CD4-positive, alpha-beta T cell (primary cell): ENCODE measurements around the gene TGFBI. TPM values are rescaled to one million over a fixed set of nuclear protein-coding genes. Genes with fewer than 3 reads are reported as not detected.

Experiments
- ATAC-seq: fragments of 200-7000 bp; cut with Tn5 transposase; one replicate; pipeline ENCODE4 v1.10.0; 2022; ENCODE audit warnings: mild to moderate bottlenecking; ENCODE audit not compliant: poor library complexity
- CTCF ChIA-PET: fragments of 350-600 bp; sonication (Branson Sonifier 250); formaldehyde crosslinking; loops from one replicate; lab custom pipeline; 2021; ENCODE audit warnings: antibody characterized with exemption, inconsistent platforms; lab: Charles Lee
- POLR2A ChIA-PET: fragments of 350-600 bp; sonication (Branson Sonifier 250); formaldehyde crosslinking; loops from one replicate; lab custom pipeline; 2021; ENCODE audit warnings: antibody characterized with exemption, inconsistent platforms; lab: Charles Lee
- DNase-seq, 14 experiments: peaks; one replicate each; pipeline ENCODE4 v3.0.0-alpha.2; 2013 to 2020; ENCODE audit warnings: mixed read lengths in 2 of 14
- H3K27ac ChIP-seq, 2 donors: one replicate each; pipeline versions ENCODE4 v1.5.1 to v1.7.0; 2013; ENCODE audit warnings: low read length in 2 of 2, low read depth in 1 of 2, mild to moderate bottlenecking in 1 of 2
- H3K27me3 ChIP-seq, 2 experiments: 1 replicate in 1 of 2; 2 replicates in 1 of 2; pipeline versions ENCODE4 v1.6.1 to v1.7.0; 2013; ENCODE audit warnings: low read length in 2 of 2, control low read depth in 1 of 2, mild to moderate bottlenecking in 1 of 2, moderate library complexity in 1 of 2; ENCODE audit not compliant: insufficient read depth in 2 of 2, control insufficient read depth in 1 of 2
- H3K36me3 ChIP-seq: one replicate; pipeline ENCODE4 v1.6.1; 2013; ENCODE audit warnings: low read length, control low read depth; ENCODE audit not compliant: insufficient read depth
- H3K4me1 ChIP-seq: one replicate; pipeline ENCODE4 v1.6.1; 2013; ENCODE audit warnings: low read length, control low read depth; ENCODE audit not compliant: insufficient read depth
- H3K4me3 ChIP-seq: one replicate; pipeline ENCODE4 v1.5.1; 2013; ENCODE audit warnings: mild to moderate bottlenecking, low read length, moderate library complexity
- H3K9me3 ChIP-seq, 2 experiments: 1 replicate in 1 of 2; 2 replicates in 1 of 2; pipeline versions ENCODE4 v1.6.1 to v1.7.0; 2013; ENCODE audit warnings: low read length in 2 of 2, mild to moderate bottlenecking in 2 of 2, control low read depth in 1 of 2, moderate library complexity in 1 of 2; ENCODE audit not compliant: control insufficient read depth in 1 of 2, insufficient read depth in 1 of 2
- H3K27ac Mint-ChIP-seq: one replicate; pipeline ENCODE4 v1.8.0; 2020; ENCODE audit warnings: mixed read lengths
- H3K27me3 Mint-ChIP-seq: one replicate; pipeline ENCODE4 v1.8.0; 2021; ENCODE audit warnings: mixed read lengths
- H3K36me3 Mint-ChIP-seq: one replicate; pipeline ENCODE4 v1.8.0; 2021; ENCODE audit warnings: low read depth, mixed read lengths
- H3K4me1 Mint-ChIP-seq: one replicate; pipeline ENCODE4 v1.8.0; 2021; ENCODE audit warnings: low read depth, mixed read lengths
- H3K4me3 Mint-ChIP-seq: one replicate; pipeline ENCODE4 v1.8.0; 2020; ENCODE audit warnings: mild to moderate bottlenecking, mixed read lengths
- H3K9me3 Mint-ChIP-seq: one replicate; pipeline ENCODE4 v1.8.0; 2020; ENCODE audit warnings: mixed read lengths
- CTCF ChIP-seq: fragments of 200-600 bp; IDR thresholded peaks from one replicate; pipeline ENCODE4 v1.8.0; 2022; ENCODE audit warnings: antibody characterized with exemption, mild to moderate bottlenecking
- intact Hi-C, 2 experiments: fragments of 100-400 bp; cut with DNase I in 1 of 2; cut with micrococcal nuclease in 1 of 2; formaldehyde crosslinking; loops; one replicate each; pipeline versions ENCODE4 v1.15.1 to v1.9.0; 2023 to 2025; cut with DNase I, micrococcal nuclease
- total RNA-seq, 174 experiments: library from RNA in 2 of 174; stranded (reverse) in 2 of 174; gene quantifications; one replicate each; pipeline ENCODE4 v1.2.3 and lab custom pipeline; 2021 to 2026

TGFBI gene
- total RNA-seq, 2 experiments from 2014 or later = 4.8 to 5.9 TPM

GRCh38 chr5:136028090-136028489 lies 698 bp upstream of the TGFBI start:
- Histone ChIP-seq H3K36me3 (no peaks in the 10 kb centered on the region), H3K4me3 (no peak overlapping the region), H3K4me1 (peaks cover 25% of the 10 kb centered on the region)

GRCh38 chr5:136030252-136030651 lies 1.5 kb downstream of the TGFBI start:
- Histone ChIP-seq H3K9me3 (no peaks in the 10 kb centered on the region), H3K27me3 (peaks cover 17 to 22% of the 10 kb centered on the region in 2 experiments), H3K4me1 (peaks cover 33% of the 10 kb centered on the region), H3K4me3 (peak overlapping the region; percentile 2), H3K36me3 (no peaks in the 10 kb centered on the region), H3K27ac (no peak overlapping the region)
- Mint-ChIP-seq H3K27ac (no peak overlapping the region), H3K4me1 (no peaks in the 10 kb centered on the region), H3K36me3 (no peaks in the 10 kb centered on the region), H3K4me3 (no peak overlapping the region), H3K9me3 (no peaks in the 10 kb centered on the region), H3K27me3 (peaks cover 37% of the 10 kb centered on the region)
- CTCF ChIA-PET = no interaction called here
- no peak for DNase-seq
- intact Hi-C loops = no loop called here
- TF ChIP-seq CTCF = no peak
- POLR2A ChIA-PET = no interaction called here
- no peak for ATAC-seq

More at GRCh38 chr5:136028090-136028489, 698 bp upstream of the TGFBI start:
- CTCF ChIA-PET = no interaction called here
- no peak overlapping the region for H3K4me3 Mint-ChIP-seq
- H3K4me1 Mint-ChIP-seq = no peaks in the 10 kb centered on the region
- POLR2A ChIA-PET = interaction anchor here (0.9 to 1.9 kb wide), 2 partner anchors 9 to 13 kb away, joined by 4 to 10 read pairs; no protein-coding TSS in a partner anchor
- H3K36me3 Mint-ChIP-seq = no peaks in the 10 kb centered on the region
- ATAC-seq = no peak
- DNase-seq = no peak
- H3K9me3 Mint-ChIP-seq = no peaks in the 10 kb centered on the region
- no peaks in the 10 kb centered on the region for H3K9me3 ChIP-seq
- TF ChIP-seq CTCF = no peak
- H3K27ac Mint-ChIP-seq = no peak overlapping the region
- intact Hi-C loops = no loop called here
- peaks cover 54% of the 10 kb centered on the region for H3K27me3 Mint-ChIP-seq
- H3K27me3 ChIP-seq = peaks cover 17 to 22% of the 10 kb centered on the region in 2 experiments
- H3K27ac ChIP-seq = no peak overlapping the region

- H3K27ac ChIP-seq = no peak overlapping the region
- Mint-ChIP-seq H3K27me3 (peaks cover 29% of the 10 kb centered on the region), H3K27ac (no peak overlapping the region), H3K9me3 (no peaks in the 10 kb centered on the region), H3K4me3 (peak overlapping the region; percentile 2), H3K36me3 (no peaks in the 10 kb centered on the region), H3K4me1 (peaks cover 4% of the 10 kb centered on the region)
- peaks cover 38% of the 10 kb centered on the region for H3K4me1 ChIP-seq
- CTCF ChIA-PET = no interaction called here
- no peaks in the 10 kb centered on the region for H3K36me3 ChIP-seq
- H3K9me3 ChIP-seq = no peaks in the 10 kb centered on the region
- H3K4me3 ChIP-seq = no peak overlapping the region
- POLR2A ChIA-PET = no interaction called here
- intact Hi-C loops = no loop called here
- no peak for DNase-seq
- H3K27me3 ChIP-seq = peaks cover 17 to 22% of the 10 kb centered on the region in 2 experiments
- ATAC-seq = no peak
- TF ChIP-seq CTCF = no peak
These were observed 2.3 kb downstream of the TGFBI start for GRCh38 chr5:136030956-136031611.
